ENCODE results near the gene TAF11L7.
"Not testable (repeated sequence)": the region's sequence is repeated elsewhere in the genome, so short reads cannot be mapped to it uniquely, and the experiment has no call there.

TAF11L7 gene

GRCh38 chr5:17585658-17586057, at the start of gene TAF11L7:
Gene TAF11L7 (minus strand): TSS chr5:17585758.
- FAIRE-seq = not testable (repeated sequence)

GRCh38 chr5:17634160-17634559, 48.6 kb upstream of the TAF11L7 start, which contains the start of gene TAF11L14:
Gene TAF11L14 (plus strand): TSS chr5:17634460.
- FAIRE-seq = no peak

GRCh38 chr5:17631788-17632187, 46.2 kb upstream of the TAF11L7 start, which contains the start of gene TAF11L13:
Gene TAF11L13 (plus strand): TSS chr5:17632088.
- not testable (repeated sequence) for FAIRE-seq

DNA sequence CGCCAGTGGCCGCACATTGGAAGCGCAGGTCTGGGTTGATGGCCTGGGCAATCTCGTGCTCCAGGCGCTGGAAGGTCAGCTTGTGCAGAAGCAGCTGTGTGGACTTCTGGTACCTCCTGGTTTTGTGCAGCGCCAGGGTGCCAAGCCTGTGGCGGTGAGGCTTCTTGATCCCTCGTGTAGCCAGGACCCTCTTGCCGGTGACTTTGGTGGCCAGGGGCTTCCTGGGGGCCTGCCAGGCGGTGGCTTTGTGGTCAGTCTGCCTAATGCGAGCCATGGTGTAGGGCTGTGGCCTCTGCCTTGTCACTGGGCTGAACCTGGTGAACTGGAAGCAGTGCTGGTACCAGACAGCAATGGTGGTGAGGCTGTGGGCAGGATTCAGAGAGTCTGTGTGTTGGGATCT, 40.1 kb upstream of the TAF11L7 start:
- no peak for FAIRE-seq

DNA sequence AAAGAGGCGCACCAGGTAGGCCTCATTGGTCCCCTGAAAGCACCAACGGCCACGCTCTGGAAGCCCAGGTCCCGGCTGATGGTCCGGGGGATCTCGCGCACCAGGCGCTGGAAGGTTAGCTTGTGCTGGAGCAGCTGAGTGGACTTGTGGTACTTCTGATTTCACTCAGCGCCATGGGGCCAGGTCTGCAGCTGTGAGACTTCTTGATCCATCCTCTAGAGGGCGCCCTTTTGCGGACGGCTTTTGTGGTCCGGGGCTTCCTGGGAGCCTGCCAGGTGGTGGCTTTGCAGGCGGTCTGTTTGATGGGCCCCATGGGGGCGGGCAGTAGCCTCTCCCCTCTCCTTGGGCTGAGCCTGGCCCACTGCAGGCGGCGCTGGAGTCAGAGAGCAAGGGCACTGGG, 35.1 kb upstream of the TAF11L7 start:
- FAIRE-seq = no peak

DNA sequence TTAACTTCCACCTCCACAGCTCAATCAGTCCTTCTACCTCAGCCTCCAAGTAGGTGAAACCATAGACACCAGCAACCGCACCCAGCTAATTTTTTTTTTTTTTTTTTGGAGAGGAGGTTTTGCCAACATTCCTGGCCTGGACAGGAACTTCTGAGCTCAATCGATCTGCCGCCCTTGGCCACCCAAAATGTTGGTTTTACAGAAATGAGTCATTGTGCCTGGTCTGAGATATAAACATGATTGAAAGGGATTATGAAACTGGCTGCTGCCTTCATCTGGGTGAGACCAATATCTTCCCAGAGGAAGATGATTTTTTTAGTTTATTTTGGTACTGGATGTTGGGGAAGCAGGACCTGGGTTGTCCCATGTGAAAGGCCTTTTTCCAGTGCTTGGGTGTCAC, 33.8 kb upstream of the TAF11L7 start:
- FAIRE-seq = no peak

DNA sequence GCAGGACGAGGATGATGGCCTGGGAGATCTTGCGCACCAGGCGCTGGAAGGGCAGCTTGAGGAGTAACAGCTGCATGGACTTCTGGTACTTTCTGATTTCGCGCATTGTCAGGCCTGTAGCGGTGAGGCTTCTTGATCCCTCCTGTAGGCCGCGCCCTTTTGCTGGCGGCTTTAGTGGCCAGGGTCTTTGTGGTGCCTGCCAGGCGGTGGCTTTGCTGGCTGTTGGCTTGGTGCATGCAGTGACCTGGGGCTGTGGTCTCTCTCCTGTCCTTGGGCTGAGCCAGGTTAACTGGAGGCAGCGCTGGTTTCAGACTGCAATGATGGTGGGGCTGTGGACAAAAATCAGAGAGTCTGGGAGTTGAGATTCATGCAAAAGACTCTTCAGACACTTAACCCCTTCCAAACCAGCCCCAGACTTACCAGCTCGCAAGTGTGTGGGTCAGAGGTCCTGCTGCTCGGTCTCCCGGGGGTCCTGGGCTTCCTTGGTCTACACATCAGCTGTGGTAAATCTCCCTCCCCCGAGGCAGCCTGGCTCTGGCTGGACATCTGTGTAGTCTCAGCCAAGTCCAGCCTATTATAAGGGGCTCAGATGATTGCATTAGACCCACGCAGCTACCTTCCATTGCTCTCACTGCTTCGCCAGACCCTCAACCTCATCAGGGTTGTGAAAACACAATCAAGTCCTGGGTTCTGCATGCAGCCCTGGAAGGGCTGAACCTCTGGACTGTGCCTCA, 29.5 kb upstream of the TAF11L7 start:
- FAIRE-seq = no peak

DNA sequence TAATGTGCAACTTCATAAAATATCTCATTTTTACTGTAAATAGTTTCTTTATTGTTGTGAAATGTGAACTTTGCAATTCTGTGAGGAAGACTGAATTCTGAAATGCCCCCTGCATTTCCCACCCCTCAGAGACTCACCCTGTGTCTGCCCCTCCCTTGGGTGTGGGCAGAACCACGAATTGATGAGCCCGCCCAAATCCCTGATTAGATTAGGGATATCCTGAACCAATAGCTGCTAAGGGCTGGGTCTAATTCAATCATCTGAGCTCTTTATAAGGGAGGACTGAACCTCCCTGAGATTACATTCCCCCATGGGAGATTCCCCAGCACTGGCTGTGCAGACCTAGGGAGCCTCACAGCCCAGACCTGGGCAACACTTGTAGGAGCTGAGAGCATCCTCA, 24.5 kb upstream of the TAF11L7 start, which contains the start of gene TAF11L12:
TSS of gene TAF11L12 (plus strand) at position 301 of the 400 bp plus-strand sequence.
- not testable (repeated sequence) for FAIRE-seq

GRCh38 chr5:17607461-17607860, 21.9 kb upstream of the TAF11L7 start:
- not testable (repeated sequence) for FAIRE-seq

GRCh38 chr5:17604951-17605350, 19.4 kb upstream of the TAF11L7 start:
- no peak for FAIRE-seq

- not testable (repeated sequence) for FAIRE-seq
Measured at GRCh38 chr5:17603880-17604279, 18.3 kb upstream of the TAF11L7 start, which contains the start of gene TAF11L11. Gene TAF11L11 (plus strand): TSS chr5:17604183.

- FAIRE-seq = not testable (repeated sequence)
Measured at GRCh38 chr5:17597728-17598127, 12.2 kb upstream of the TAF11L7 start, which contains the start of gene TAF11L10. Gene TAF11L10 (minus strand): TSS chr5:17597828.

- not testable (repeated sequence) for FAIRE-seq
Measured at GRCh38 chr5:17594255-17594654, 8.7 kb upstream of the TAF11L7 start, which contains the start of gene TAF11L9. Gene TAF11L9 (minus strand): TSS chr5:17594394.

- not testable (repeated sequence) for FAIRE-seq
Measured at GRCh38 chr5:17590860-17591259, 5.3 kb upstream of the TAF11L7 start, which contains the start of gene TAF11L8. Gene TAF11L8 (minus strand): TSS chr5:17590960.
